Testis (tissue), 3 donors: ENCODE measurements around the gene GDF9. TPM values are rescaled to one million over a fixed set of nuclear protein-coding genes. Genes with fewer than 3 reads are reported as not detected.
"Not testable (repeated sequence)": the region's sequence is repeated elsewhere in the genome, so short reads cannot be mapped to it uniquely, and the experiment has no call there.

Experiments
- DNase-seq: peaks from one replicate; pipeline ENCODE4 v3.0.0-alpha.2; 2019
- H3K27ac ChIP-seq, 2 donors: fragments of 200-600 bp; sonication (generic); one replicate each; pipeline ENCODE4 v1.5.1; 2019
- H3K27me3 ChIP-seq: fragments of 200-600 bp; sonication (generic); one replicate; pipeline ENCODE4 v1.5.1; 2019
- H3K36me3 ChIP-seq: fragments of 200-600 bp; sonication (generic); one replicate; pipeline ENCODE4 v1.5.1; 2017; ENCODE audit warnings: low read depth; ENCODE audit errors: missing control alignments
- H3K4me1 ChIP-seq: fragments of 200-600 bp; sonication (generic); one replicate; pipeline ENCODE4 v1.5.1; 2019
- H3K4me3 ChIP-seq, 2 donors: fragments of 200-600 bp; sonication (generic); one replicate each; pipeline ENCODE4 v1.5.1; 2017 to 2019
- H3K9me3 ChIP-seq: fragments of 200-600 bp; sonication (generic); one replicate; pipeline ENCODE4 v1.5.1; 2017
- POLR2A ChIP-seq: fragments of 450-650 bp; IDR thresholded peaks from one replicate; pipeline ENCODE4 v1.6.1; 2017; ENCODE audit warnings: antibody characterized with exemption, mild to moderate bottlenecking, moderate library complexity
- WGBS, 2 donors: methylation state at CpG; one replicate each; pipeline ENCODE4 v1.1.5; 2018; 5-methylcytosine and 5-hydroxymethylcytosine counted together
- intact Hi-C: fragments of 100-400 bp; cut with DNase I; formaldehyde crosslinking; loops from one replicate; pipeline ENCODE4 v1.15.1; 2023; ENCODE audit warnings: low total_unique reads
- polyA plus RNA-seq: library from polyadenylated mRNA; stranded (reverse); fragments of 350-450 nt; fragmentation: Illumina TruSeq; extraction: RNeasy Lipid Tissue Mini Kit (QIAGEN cat#74804); gene quantifications from one replicate; pipeline ENCODE4 v1.2.3, GENCODE V29; 2014; ENCODE audit warnings: low read depth, low replicate concordance; ENCODE audit not compliant: insufficient read depth
- total RNA-seq, 2 donors: library from RNA; depleted of rRNA; stranded (reverse); fragments of >200 nt; gene quantifications; one replicate each; pipeline ENCODE4 v1.2.3, GENCODE V29; 2016
- TF ChIP-seq, protein P1 (sequence below), 3 experiments: fragments of 450-650 bp in 2 of 3; fragments of 200-600 bp in 1 of 3; sonication (generic) in 1 of 3; IDR thresholded peaks; one replicate each; pipeline ENCODE4 v1.5.1; 2016 to 2019; ENCODE audit warnings: antibody characterized with exemption in 3 of 3, mild to moderate bottlenecking in 2 of 3, moderate library complexity in 1 of 3

The GDF9 gene
- total and polyA plus RNA-seq, 3 donors from 2014 or later: 5.7 to 14.2 (median 13.5) TPM

DNA sequence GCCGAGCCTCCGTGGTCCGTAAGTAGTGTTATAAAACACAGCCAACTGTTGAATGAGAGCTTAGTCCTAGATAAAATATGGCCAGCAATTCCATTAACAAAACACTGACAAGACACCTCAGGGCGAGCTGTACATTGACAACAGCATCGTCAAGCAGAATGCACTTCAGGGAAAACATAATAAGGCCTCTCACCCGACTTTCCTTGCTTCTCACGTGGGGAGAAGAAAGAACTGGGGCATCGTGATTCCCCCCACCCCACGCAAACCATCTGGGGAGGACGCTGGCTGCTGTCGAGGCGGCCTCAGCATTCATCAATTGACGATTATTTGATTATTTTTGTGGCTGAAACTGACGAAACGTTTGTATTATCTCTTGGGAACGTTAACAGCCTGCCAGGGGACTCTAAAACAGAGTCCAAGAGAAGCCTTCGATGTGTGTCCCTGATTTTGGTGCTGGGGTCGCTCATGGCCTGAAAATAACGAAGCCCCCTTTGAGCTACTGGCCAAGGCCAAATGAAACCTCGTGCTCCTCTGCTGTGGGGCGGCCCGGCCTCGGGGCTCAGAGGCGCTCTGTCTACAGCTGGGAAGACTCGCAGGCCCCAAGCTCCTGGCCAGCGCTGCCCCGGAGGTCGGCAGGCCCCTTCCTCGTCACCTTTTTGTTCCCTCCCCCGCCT is 464 bp downstream of the GDF9 start:
- Histone ChIP-seq H3K9me3 (no peaks in the 10 kb centered on the region), H3K4me1 (no peaks in the 10 kb centered on the region), H3K27me3 (no peaks in the 10 kb centered on the region), H3K36me3 (no peaks in the 10 kb centered on the region), H3K4me3 (peak overlapping the region; percentile 76 to 85), H3K27ac (peak overlapping the region; percentile 94 to 96)
- WGBS, 2 donors: 20 to 22% methylated on average over 25 to 30 of the region's 30 CpGs
- DNase-seq: no peak
- intact Hi-C loops: no loop called here
- no peak for TF ChIP-seq POLR2A

DNA sequence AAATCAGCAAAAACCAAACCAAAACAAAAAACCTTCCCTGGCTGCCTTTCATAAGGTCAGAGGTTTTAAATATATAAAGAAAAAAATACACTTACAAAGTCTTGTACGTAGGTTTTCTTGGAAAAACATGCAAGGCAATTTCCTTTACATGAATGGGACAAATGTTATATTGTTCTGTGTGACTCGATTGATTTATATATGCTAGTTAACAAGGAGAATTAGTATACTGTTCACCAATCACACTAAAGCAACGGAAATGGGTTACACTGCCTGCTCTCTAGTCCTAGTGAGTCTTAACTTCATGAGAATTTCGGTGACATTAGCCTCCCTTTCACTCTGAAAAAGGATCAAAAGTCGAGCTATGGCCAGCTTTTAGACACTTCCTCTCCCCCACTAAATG is 5.5 kb downstream of the GDF9 start:
- Histone ChIP-seq H3K36me3 (no peaks in the 10 kb centered on the region), H3K9me3 (no peaks in the 10 kb centered on the region), H3K4me1 (no peaks in the 10 kb centered on the region), H3K27ac (no peak overlapping the region), H3K27me3 (no peaks in the 10 kb centered on the region), H3K4me3 (no peak overlapping the region)
- 80% methylated on average over 5 of the region's 5 CpGs for WGBS, 2 donors
- DNase-seq: no peak
- TF ChIP-seq, protein P1, sequence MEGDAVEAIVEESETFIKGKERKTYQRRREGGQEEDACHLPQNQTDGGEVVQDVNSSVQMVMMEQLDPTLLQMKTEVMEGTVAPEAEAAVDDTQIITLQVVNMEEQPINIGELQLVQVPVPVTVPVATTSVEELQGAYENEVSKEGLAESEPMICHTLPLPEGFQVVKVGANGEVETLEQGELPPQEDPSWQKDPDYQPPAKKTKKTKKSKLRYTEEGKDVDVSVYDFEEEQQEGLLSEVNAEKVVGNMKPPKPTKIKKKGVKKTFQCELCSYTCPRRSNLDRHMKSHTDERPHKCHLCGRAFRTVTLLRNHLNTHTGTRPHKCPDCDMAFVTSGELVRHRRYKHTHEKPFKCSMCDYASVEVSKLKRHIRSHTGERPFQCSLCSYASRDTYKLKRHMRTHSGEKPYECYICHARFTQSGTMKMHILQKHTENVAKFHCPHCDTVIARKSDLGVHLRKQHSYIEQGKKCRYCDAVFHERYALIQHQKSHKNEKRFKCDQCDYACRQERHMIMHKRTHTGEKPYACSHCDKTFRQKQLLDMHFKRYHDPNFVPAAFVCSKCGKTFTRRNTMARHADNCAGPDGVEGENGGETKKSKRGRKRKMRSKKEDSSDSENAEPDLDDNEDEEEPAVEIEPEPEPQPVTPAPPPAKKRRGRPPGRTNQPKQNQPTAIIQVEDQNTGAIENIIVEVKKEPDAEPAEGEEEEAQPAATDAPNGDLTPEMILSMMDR (IDR thresholded peaks at IDR 0.05): no peak
- TF ChIP-seq POLR2A: no peak
- intact Hi-C loops: no loop called here

DNA sequence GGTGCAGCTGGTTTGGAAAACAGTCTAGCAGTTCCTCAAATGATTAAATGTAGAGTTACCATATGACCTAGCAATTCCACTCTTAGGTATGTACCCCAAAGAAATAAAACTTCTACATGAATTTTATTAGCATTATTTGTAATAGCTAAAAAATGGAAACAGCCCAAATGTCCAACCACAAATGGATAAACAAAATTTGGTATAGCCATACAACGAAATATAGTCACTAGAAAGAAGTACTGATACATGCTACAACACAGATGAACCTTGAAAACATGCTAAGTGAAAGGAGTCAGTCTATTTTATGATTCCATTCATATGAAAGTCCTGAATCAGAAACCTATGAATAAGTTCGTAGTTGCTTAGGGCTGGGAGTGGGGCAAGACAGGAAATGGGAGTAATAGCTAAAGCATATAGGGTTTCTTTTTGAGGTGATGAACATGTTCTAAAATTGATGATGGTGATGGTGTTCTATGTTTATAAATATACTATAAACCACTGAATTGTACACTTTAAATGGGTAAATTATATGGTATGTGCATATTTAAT is 6.3 kb downstream of the GDF9 start:
- H3K27ac ChIP-seq: no peak overlapping the region
- H3K27me3 ChIP-seq: no peaks in the 10 kb centered on the region
- H3K4me1 ChIP-seq: no peaks in the 10 kb centered on the region
- H3K36me3 ChIP-seq: no peaks in the 10 kb centered on the region
- H3K9me3 ChIP-seq: no peaks in the 10 kb centered on the region
- DNase-seq: no peak
- WGBS, 2 donors: 87 to 89% methylated on average over 2 of the region's 2 CpGs
- no peak overlapping the region for H3K4me3 ChIP-seq
- intact Hi-C loops: no loop called here
- TF ChIP-seq POLR2A: no peak
- TF ChIP-seq, protein P1 (IDR thresholded peaks at IDR 0.05): no peak

DNA sequence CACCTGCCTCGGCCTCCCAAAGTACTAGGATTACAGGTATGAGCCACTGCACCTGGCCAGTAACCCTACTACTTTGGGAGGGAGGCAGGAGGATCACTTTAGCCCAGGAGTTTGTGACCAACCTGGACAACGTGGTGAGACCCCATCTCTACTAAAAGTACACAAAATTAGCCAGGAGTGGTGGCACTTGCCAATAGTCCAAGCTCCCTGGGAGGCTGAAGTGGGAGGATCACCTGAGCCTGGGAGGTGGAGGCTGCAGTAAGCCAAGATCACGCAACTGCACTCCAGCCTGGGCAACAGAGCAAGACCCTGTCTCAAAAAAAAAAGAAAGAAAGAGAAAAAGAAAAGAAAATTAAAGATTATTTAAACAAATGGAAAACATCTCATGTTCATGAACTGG is 10.3 kb downstream of the GDF9 start:
- H3K9me3 ChIP-seq: no peaks in the 10 kb centered on the region
- no peaks in the 10 kb centered on the region for H3K4me1 ChIP-seq
- H3K27me3 ChIP-seq: no peaks in the 10 kb centered on the region
- TF ChIP-seq, protein P1 (IDR thresholded peaks at IDR 0.05): no peak
- TF ChIP-seq POLR2A: no peak
- 79 to 88% methylated on average over 3 of the region's 3 CpGs for WGBS, 2 donors
- H3K36me3 ChIP-seq: no peaks in the 10 kb centered on the region
- no peak overlapping the region for H3K4me3 ChIP-seq
- DNase-seq: no peak
- no peak overlapping the region for H3K27ac ChIP-seq
- intact Hi-C loops: no loop called here

DNA sequence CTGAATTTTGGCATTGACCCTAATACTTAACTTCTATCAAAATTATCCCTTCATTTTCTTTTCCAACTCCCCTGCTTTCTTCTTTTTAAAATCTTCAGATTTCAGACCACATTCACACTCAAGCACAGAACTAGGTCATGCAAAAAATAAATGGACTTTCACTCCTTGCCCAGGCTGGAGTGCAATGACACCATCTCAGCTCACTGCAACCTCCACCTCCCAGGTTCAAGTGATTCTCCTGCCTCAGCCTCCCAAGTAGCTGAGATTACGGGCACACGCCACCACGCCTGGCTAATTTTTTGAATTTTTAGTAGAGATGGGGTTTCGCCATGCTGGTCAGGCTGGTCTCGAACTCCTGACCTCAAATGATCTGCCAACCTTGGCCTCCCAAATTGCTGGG is 11.3 kb downstream of the GDF9 start:
- H3K36me3 ChIP-seq, H3K9me3 ChIP-seq, H3K27me3 ChIP-seq, intact Hi-C loops, H3K4me3 ChIP-seq, H3K4me1 ChIP-seq, DNase-seq, H3K27ac ChIP-seq: not testable (repeated sequence)
- 94 to 98% methylated on average over 5 of the region's 5 CpGs for WGBS, 2 donors

DNA sequence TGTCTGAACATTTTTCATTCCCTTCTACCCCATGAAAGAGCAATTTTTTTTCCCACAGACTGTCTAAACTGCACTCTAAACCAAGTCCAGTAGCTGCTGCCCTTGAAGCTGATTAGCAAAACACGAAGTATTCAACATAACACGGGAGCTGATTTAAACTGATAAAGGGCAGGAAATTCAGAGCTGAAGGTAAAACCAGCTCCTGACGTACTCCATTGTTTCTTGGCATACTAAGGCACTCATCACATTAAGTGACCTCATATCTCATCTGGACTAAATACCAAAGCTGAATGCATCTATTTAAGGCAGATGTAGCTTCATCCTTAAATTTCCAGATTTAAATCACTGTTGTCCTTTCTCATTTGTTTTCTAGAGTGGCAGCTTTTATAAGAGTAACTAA is 12.0 kb downstream of the GDF9 start:
- WGBS, 2 donors: 42 to 58% methylated on average over 3 of the region's 3 CpGs
- Histone ChIP-seq H3K36me3 (no peaks in the 10 kb centered on the region), H3K27ac (no peak overlapping the region), H3K4me3 (no peak overlapping the region), H3K9me3 (no peaks in the 10 kb centered on the region), H3K27me3 (no peaks in the 10 kb centered on the region), H3K4me1 (no peaks in the 10 kb centered on the region)
- TF ChIP-seq, protein P1 (IDR thresholded peaks at IDR 0.05): no peak
- no peak for TF ChIP-seq POLR2A
- intact Hi-C loops: no loop called here
- no peak for DNase-seq
